ENCODE measurements around the gene AIFM3. TPM values are rescaled to one million over a fixed set of nuclear protein-coding genes. Genes with fewer than 3 reads are reported as not detected.
"Not testable (repeated sequence)": the region's sequence is repeated elsewhere in the genome, so short reads cannot be mapped to it uniquely, and the experiment has no call there.

AIFM3 gene
- polyA plus RNA-seq, 1 experiment: 0.28 TPM

DNA sequence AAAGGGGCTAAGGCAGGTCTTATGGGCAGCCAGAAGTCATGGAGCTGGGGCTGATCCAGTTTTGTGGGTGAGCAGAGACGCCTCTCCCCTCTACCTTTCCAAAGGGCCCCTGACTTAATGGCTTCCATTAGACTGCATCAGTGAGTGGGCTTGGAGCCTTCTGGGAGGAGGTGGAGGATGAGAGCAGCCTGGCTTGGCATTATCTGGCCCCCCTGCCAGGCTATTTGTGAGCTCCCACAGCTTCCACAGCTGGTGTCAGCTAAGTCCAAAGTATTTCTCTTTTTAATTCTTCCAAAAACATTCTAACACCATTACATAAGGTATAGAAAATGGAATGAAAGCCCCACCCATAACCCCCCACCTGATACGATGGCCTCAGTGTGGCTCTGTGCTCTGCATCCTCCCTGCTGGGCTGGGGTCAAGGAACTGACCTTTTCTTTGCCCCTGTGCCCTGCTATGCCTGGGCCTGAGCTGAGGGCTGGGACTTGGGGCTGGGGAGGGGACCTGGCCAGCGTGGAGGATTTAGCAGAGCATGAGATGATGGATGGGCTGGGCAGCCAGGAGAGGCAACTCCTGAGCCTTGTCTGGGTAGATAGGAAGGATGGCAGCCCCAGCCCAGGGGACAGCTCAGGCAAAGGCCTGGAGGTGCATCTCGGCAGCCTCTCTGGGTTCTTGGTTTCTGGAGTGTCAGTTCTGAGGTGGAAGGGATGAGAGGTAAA is 4.0 kb downstream of the AIFM3 start:
- ChIA-PET POLR2A (no interaction called here), CTCF (interaction anchor here (0.5 to 2.4 kb wide), 5 partner anchors 7 to 111 kb away, joined by 4 to 8 read pairs (median 5); partner anchors contain the start of gene LZTR1)

DNA sequence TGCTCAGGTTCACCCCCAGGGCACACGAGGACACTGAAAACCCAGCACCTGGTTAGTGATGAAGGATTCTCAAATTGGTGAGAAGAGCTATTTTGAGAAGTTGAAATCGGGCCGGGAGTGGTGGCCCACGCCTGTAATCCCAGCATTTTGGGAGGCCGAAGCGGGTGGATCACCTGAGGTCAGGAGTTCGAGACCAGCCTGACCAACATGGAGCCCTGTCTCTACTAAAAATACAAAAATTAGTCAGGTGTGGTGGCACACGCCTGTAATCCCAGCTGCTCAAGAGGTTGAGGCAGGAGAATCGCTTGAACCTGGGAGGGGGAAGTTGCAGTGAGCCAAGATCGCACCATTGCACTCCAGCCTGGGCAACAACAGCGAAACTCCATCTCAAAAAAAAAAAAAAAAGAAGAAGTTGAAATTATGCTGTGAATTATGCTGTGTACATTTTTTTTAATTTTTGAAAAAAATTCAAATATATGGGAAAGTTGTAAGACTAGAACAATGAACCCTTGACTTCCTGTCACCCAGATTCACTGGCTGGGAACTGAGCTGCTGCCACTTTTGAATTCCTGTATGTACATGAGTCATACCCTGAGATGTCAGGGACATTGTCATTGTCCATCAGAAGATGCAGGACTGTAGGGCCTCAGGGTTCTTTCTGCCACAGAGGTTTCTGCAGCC is 5.1 kb downstream of the AIFM3 start:
- H3K36me3 ChIP-seq (ENCODE audit: control insufficient read depth, insufficient read depth, low read length); DNase-seq (ENCODE audit: low read depth); POLR2A ChIA-PET; H3K4me3 ChIP-seq (ENCODE audit: low read depth, low read length); H3K27me3 ChIP-seq (ENCODE audit: control insufficient read depth, insufficient read depth, low read length): not testable (repeated sequence)
- CTCF ChIA-PET: interaction anchor here (0.6 to 2.4 kb wide), 6 partner anchors 8 to 130 kb away, joined by 4 to 9 read pairs (median 6); partner anchors contain the start of gene LZTR1

More for the DNA sequence above, 4.0 kb downstream of the AIFM3 start:
- Histone ChIP-seq H3K4me3 (ENCODE audit: low read depth, low read length) (no peak overlapping the region), H3K36me3 (ENCODE audit: control insufficient read depth, insufficient read depth, low read length) (no peaks in the 10 kb centered on the region), H3K27me3 (ENCODE audit: control insufficient read depth, insufficient read depth, low read length) (no peaks in the 10 kb centered on the region; the same call in 1 of the 2 replicates)
- no peak for DNase-seq (ENCODE audit: low read depth)
- TF ChIP-seq, protein P1, sequence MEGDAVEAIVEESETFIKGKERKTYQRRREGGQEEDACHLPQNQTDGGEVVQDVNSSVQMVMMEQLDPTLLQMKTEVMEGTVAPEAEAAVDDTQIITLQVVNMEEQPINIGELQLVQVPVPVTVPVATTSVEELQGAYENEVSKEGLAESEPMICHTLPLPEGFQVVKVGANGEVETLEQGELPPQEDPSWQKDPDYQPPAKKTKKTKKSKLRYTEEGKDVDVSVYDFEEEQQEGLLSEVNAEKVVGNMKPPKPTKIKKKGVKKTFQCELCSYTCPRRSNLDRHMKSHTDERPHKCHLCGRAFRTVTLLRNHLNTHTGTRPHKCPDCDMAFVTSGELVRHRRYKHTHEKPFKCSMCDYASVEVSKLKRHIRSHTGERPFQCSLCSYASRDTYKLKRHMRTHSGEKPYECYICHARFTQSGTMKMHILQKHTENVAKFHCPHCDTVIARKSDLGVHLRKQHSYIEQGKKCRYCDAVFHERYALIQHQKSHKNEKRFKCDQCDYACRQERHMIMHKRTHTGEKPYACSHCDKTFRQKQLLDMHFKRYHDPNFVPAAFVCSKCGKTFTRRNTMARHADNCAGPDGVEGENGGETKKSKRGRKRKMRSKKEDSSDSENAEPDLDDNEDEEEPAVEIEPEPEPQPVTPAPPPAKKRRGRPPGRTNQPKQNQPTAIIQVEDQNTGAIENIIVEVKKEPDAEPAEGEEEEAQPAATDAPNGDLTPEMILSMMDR (IDR thresholded peaks at IDR 0.05; ENCODE audit: insufficient read depth, low read depth, low read length): no peak

DNA sequence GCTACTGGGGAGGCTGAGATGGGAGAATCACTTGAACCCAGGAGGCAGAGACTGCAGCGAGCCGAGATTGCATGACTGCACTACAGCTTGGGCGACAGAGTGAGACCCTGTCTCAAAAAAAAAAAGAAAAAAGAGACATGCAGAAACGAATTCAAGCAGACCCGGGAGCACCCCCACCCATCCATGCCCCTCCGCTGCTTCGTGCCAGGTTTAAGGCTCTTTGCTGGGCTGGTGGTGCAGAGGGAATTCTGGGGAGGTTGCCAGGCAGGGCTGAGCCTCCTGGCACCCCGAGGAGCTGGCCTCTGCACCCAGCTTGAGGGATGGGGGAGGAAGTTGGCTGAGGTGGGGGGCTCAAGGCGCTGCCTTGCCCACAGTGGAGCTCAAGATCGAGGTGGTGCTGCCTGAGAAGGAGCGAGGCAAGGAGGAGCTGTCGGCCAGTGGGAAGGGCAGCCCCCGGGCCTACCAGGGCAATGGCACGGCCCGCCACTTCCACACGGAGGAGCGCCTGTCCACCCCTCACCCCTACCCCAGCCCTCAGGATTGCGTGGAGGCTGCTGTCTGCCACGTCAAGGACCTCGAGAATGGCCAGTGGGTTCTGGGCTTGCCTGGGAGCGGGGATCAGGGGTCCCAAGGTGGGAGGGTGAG is 6.0 kb downstream of the AIFM3 start:
- POLR2A ChIA-PET: no interaction called here

DNA sequence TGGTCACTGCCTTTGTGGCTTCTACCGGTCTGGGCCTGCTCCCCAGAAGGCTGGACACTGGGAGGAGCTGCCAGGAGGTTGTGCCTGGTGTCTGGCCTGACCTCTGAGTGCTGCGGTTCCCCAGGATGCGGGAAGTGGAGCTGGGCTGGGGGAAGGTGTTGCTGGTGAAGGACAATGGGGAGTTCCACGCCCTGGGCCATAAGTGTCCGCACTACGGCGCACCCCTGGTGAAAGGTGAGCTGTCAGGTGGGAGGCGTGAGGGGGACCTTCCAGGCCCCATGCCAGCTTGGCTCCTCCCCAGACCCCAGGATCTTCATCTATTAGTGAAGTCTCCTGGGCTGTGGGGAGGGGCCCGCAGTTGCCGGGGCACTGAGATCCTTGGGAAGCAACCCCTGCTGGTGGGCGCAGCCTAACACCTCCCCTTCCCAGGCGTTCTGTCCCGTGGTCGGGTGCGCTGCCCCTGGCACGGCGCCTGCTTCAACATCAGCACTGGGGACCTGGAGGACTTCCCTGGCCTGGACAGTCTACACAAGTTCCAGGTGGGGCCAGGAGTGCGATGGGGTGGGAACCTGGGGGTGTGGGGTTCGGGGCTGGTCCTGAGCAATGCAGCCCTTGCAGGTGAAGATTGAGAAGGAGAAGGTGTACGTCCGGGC is 6.7 kb downstream of the AIFM3 start:
- no peaks in the 10 kb centered on the region for H3K36me3 ChIP-seq (ENCODE audit: control insufficient read depth, insufficient read depth, low read length)
- TF ChIP-seq, protein P1 (IDR thresholded peaks at IDR 0.05; ENCODE audit: insufficient read depth, low read depth, low read length): no peak
- POLR2A ChIA-PET: no interaction called here
- no peak overlapping the region for H3K4me3 ChIP-seq (ENCODE audit: low read depth, low read length)
- H3K27me3 ChIP-seq (ENCODE audit: control insufficient read depth, insufficient read depth, low read length): no peaks in the 10 kb centered on the region; the same call in 1 of the 2 replicates
- CTCF ChIA-PET: interaction anchor here (0.7 to 1.8 kb wide), 4 partner anchors 9 to 88 kb away, joined by 3 to 9 read pairs (median 4); no protein-coding TSS in a partner anchor
- no peak for DNase-seq (ENCODE audit: low read depth)

More for the DNA sequence above, 6.0 kb downstream of the AIFM3 start:
- Histone ChIP-seq H3K4me3 (ENCODE audit: low read depth, low read length) (no peak overlapping the region), H3K27me3 (ENCODE audit: control insufficient read depth, insufficient read depth, low read length) (no peaks in the 10 kb centered on the region), H3K36me3 (ENCODE audit: control insufficient read depth, insufficient read depth, low read length) (no peaks in the 10 kb centered on the region)
- CTCF ChIA-PET: interaction anchor here (0.6 to 2.4 kb wide), 7 partner anchors 9 to 129 kb away, joined by 3 to 9 read pairs (median 5); partner anchors contain the start of gene LZTR1
- TF ChIP-seq, protein P1 (IDR thresholded peaks at IDR 0.05; ENCODE audit: insufficient read depth, low read depth, low read length): no peak
- no peak for DNase-seq (ENCODE audit: low read depth)

DNA sequence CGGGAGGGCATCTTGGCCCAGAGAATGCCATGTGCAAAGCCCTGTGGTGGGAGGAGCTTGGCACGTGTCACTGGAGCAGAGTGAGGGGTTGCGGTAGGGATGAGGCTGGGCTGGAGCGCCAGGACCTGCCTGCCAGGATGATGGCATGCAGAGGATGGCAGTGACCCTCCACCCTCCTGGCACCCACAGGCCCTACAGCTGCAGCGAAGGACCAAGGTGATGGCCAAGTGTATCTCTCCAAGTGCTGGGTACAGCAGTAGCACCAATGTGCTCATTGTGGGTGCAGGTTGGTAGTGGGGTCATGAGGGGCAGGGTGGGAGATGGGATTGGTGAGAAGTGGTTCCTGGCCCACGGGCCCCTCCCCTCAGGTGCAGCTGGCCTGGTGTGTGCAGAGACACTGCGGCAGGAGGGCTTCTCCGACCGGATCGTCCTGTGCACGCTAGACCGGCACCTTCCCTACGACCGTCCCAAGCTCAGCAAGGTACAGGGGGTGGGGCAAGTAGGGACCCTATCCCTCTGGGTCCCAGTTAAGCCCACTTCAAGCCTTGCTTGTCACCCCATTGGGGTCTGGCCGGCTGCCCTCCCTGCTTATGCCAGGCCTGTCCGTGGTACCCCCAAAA is 7.4 kb downstream of the AIFM3 start:
- Histone ChIP-seq H3K4me3 (ENCODE audit: low read depth, low read length) (no peak overlapping the region), H3K36me3 (ENCODE audit: control insufficient read depth, insufficient read depth, low read length) (no peaks in the 10 kb centered on the region), H3K27me3 (ENCODE audit: control insufficient read depth, insufficient read depth, low read length) (no peaks in the 10 kb centered on the region; the same call in 1 of the 2 replicates)
- POLR2A ChIA-PET: no interaction called here
- no peak for DNase-seq (ENCODE audit: low read depth)
- CTCF ChIA-PET: interaction anchor here (0.7 to 1.7 kb wide), 4 partner anchors 9 to 89 kb away, joined by 3 to 8 read pairs (median 4); no protein-coding TSS in a partner anchor
- TF ChIP-seq, protein P1 (IDR thresholded peaks at IDR 0.05; ENCODE audit: insufficient read depth, low read depth, low read length): no peak
